HFF-Myc (cell line): Measurements from ENCODE around the gene MARCHF9.

Source experiments
- DNase-seq: peaks from one replicate; pipeline ENCODE4 v3.0.0-alpha.2; 2011; ENCODE audit warnings: low read depth; ENCODE audit errors: extremely low read depth
- H3K4me3 ChIP-seq: replicated peaks from 2 replicates; pipeline ENCODE4 v1.5.1; 2011; ENCODE audit warnings: low read depth, mild to moderate bottlenecking, control low read depth, low read length
- CTCF ChIP-seq: IDR thresholded peaks from 2 replicates; pipeline ENCODE4 v1.5.1; 2012; ENCODE audit warnings: mild to moderate bottlenecking, low read depth, low read length, control low read depth; ENCODE audit errors: missing control alignments

The MARCHF9 gene

GRCh38 chr12:57781801-57782200 is 26.9 kb downstream of the MARCHF9 start:
- no peak overlapping the region for H3K4me3 ChIP-seq
- no peak for TF ChIP-seq CTCF
- no peak for DNase-seq

GRCh38 chr12:57782243-57782607 is 27.3 kb downstream of the MARCHF9 start:
- DNase-seq: no peak
- TF ChIP-seq CTCF: no peak
- peak overlapping the region; percentile 71 for H3K4me3 ChIP-seq

GRCh38 chr12:57782608-57783465 is 27.9 kb downstream of the MARCHF9 start, which contains the start of gene TSFM:
TSFM (plus strand) TSS chr12:57782787; CDS start chr12:57782802, 15 bp downstream.
- peak; percentile 82 for DNase-seq
- H3K4me3 ChIP-seq: peak within 1 kb of the TSS; percentile 71
- peak; percentile 92 for TF ChIP-seq CTCF

- H3K4me3 ChIP-seq: peak overlapping the region; percentile 71
- no peak for DNase-seq
- no peak for TF ChIP-seq CTCF
These were observed 28.5 kb downstream of the MARCHF9 start for GRCh38 chr12:57783466-57783801.

GRCh38 chr12:57783861-57784260 is 29.0 kb downstream of the MARCHF9 start:
- DNase-seq: no peak
- peak overlapping the region; percentile 71 for H3K4me3 ChIP-seq
- no peak for TF ChIP-seq CTCF

- no peak for TF ChIP-seq CTCF
- no peak for DNase-seq
- no peak overlapping the region for H3K4me3 ChIP-seq
These were observed 39.0 kb downstream of the MARCHF9 start for GRCh38 chr12:57793920-57794319.

GRCh38 chr12:57795354-57795753 is 40.5 kb downstream of the MARCHF9 start:
- H3K4me3 ChIP-seq: no peak overlapping the region
- no peak for TF ChIP-seq CTCF
- DNase-seq: no peak
